Ovary (tissue), 9 donors: ENCODE results near the gene EXD3. TPM values are rescaled to one million over a fixed set of nuclear protein-coding genes. Genes with fewer than 3 reads are reported as not detected.

Experiments
- DNase-seq, 5 donors: peaks; one replicate each; pipeline ENCODE4 v3.0.0-alpha.2; 2019 to 2020
- H3K27ac ChIP-seq, 2 donors: fragments of 200-600 bp; one replicate each; pipeline versions ENCODE4 v1.5.1 to v1.8.0; 2019 to 2022
- H3K27me3 ChIP-seq: fragments of 200-600 bp; one replicate; pipeline ENCODE4 v1.8.0; 2022
- H3K36me3 ChIP-seq: fragments of 200-600 bp; sonication (generic); one replicate; pipeline ENCODE4 v1.5.1; 2019
- H3K4me1 ChIP-seq: one replicate; pipeline ENCODE4 v1.8.1; 2013; ENCODE audit warnings: mild to moderate bottlenecking, moderate library complexity; ENCODE audit not compliant: insufficient read depth
- H3K4me3 ChIP-seq: fragments of 200-600 bp; sonication (generic); one replicate; pipeline ENCODE4 v1.5.1; 2017
- H3K9me3 ChIP-seq, 2 donors: fragments of 200-600 bp in 1 of 2; sonication (generic) in 1 of 2; one replicate each; pipeline versions ENCODE4 v1.5.1 to v1.8.1; 2013 to 2019; ENCODE audit warnings: mild to moderate bottlenecking in 1 of 2, moderate library complexity in 1 of 2
- CTCF ChIP-seq, 3 donors: fragments of 450-650 bp in 2 of 3; fragments of 200-600 bp in 1 of 3; IDR thresholded peaks; one replicate each; pipeline versions ENCODE4 v1.5.1 to v1.8.0; 2016 to 2022; ENCODE audit warnings: antibody characterized with exemption in 3 of 3, mild to moderate bottlenecking in 1 of 3
- EP300 ChIP-seq: sonication (generic); formaldehyde crosslinking; IDR thresholded peaks from one replicate; pipeline ENCODE4 v1.6.1; 2017; ENCODE audit warnings: antibody characterized with exemption
- POLR2A ChIP-seq: fragments of 450-650 bp; IDR thresholded peaks from one replicate; pipeline ENCODE4 v1.6.1; 2017; ENCODE audit warnings: antibody characterized with exemption, mild to moderate bottlenecking, moderate library complexity
- WGBS, 3 donors: extraction: QIAGEN DNeasy Blood & Tissue Kit in 1 of 3; methylation state at CpG; one replicate each; pipeline versions ENCODE4 v1.1.5 to v1.1.7; 2013 to 2017; 5-methylcytosine and 5-hydroxymethylcytosine counted together
- intact Hi-C, 4 donors: fragments of 100-400 bp; cut with DNase I; formaldehyde crosslinking; loops; one replicate each; pipeline versions ENCODE4 v1.11.0 to v1.15.1; 2022 to 2023
- polyA plus RNA-seq, 2 donors: library from polyadenylated mRNA; stranded (reverse); fragments of 200-250 nt in 1 of 2; fragments of 350-450 nt in 1 of 2; fragmentation: Illumina TruSeq in 1 of 2; extraction: RNeasy Lipid Tissue Mini Kit (QIAGEN cat#74804) in 1 of 2; gene quantifications; one replicate each; pipeline ENCODE4 v1.2.3, GENCODE V29; 2013 to 2014
- total RNA-seq, 7 donors: library from RNA; depleted of rRNA in 2 of 7; stranded (reverse); fragments of >200 nt in 2 of 7; fragmentation: NEBNext Ultra II Directional in 3 of 7; extraction: Animal tissue kit (Norgen Biotek cat#: 25700) in 3 of 7; gene quantifications; one replicate each; pipeline versions ENCODE4 v1.1.0 to v1.2.4, GENCODE V29; 2016 to 2023
- donor health status: DM: no; HTN: no; CAD: no; lungs with moderate emphysema.
- donor health status: DM: no; HTN: no; CAD: no.
- donor health status: Bipolar disorder and iron deficiency.
- donor health status: DM: yes; HTN: yes; CAD: no.
- donor health status: DM: no; HTN: no; CAD: no.
- donor health status: DM: yes; HTN: yes; CAD: no.

EXD3 gene
- total and polyA plus RNA-seq, 9 donors = 1.0 to 30.6 (median 23.4) TPM

GRCh38 chr9:137316012-137316981 is 106.7 kb downstream of the EXD3 start:
- DNase-seq = peak; percentile 39 to 75 (median 66)

GRCh38 chr9:137315581-137316011 is 107.4 kb downstream of the EXD3 start:
- H3K27me3 ChIP-seq = no peaks in the 10 kb centered on the region
- no peaks in the 10 kb centered on the region for H3K9me3 ChIP-seq
- H3K4me3 ChIP-seq = no peak overlapping the region

More at GRCh38 chr9:137316012-137316981, 106.7 kb downstream of the EXD3 start:
- TF ChIP-seq EP300 = no peak
- no peak for TF ChIP-seq CTCF (IDR thresholded peaks at IDR 0.05)
- TF ChIP-seq POLR2A = no peak
- no peaks in the 10 kb centered on the region for H3K36me3 ChIP-seq
- H3K27ac ChIP-seq = no peak overlapping the region
- H3K4me1 ChIP-seq = peaks cover 5% of the 10 kb centered on the region
- intact Hi-C loops = no loop called here
- H3K9me3 ChIP-seq = no peaks in the 10 kb centered on the region
- H3K4me3 ChIP-seq = no peak overlapping the region
- H3K27me3 ChIP-seq = no peaks in the 10 kb centered on the region
- WGBS, 3 donors = 4 to 6% (median 6%) methylated on average over 50 to 79 of the region's 83 CpGs

GRCh38 chr9:137314561-137315560 is 108.1 kb downstream of the EXD3 start:
- TF ChIP-seq CTCF (IDR thresholded peaks at IDR 0.05) (no peak), POLR2A (no peak), EP300 (no peak)
- intact Hi-C loops = no loop called here
- WGBS, 3 donors = 55 to 65% (median 57%) methylated on average over 40 to 42 of the region's 42 CpGs

More at GRCh38 chr9:137315581-137316011, 107.4 kb downstream of the EXD3 start:
- peaks cover 5% of the 10 kb centered on the region for H3K4me1 ChIP-seq
- WGBS, 3 donors = 8 to 16% (median 15%) methylated on average over 12 to 18 of the region's 18 CpGs
- TF ChIP-seq POLR2A (no peak), EP300 (no peak), CTCF (IDR thresholded peaks at IDR 0.05) (no peak)
- no peak overlapping the region for H3K27ac ChIP-seq
- DNase-seq = peak in 1 of 5 donors; percentile 7
- H3K36me3 ChIP-seq = no peaks in the 10 kb centered on the region
- intact Hi-C loops = no loop called here

More at GRCh38 chr9:137314561-137315560, 108.1 kb downstream of the EXD3 start:
- H3K4me1 ChIP-seq = peaks cover 5% of the 10 kb centered on the region
- H3K9me3 ChIP-seq = no peaks in the 10 kb centered on the region
- no peaks in the 10 kb centered on the region for H3K27me3 ChIP-seq
- H3K36me3 ChIP-seq = no peaks in the 10 kb centered on the region
- no peak overlapping the region for H3K27ac ChIP-seq
- DNase-seq = peak; percentile 9 to 38 (median 26)
- H3K4me3 ChIP-seq = no peak overlapping the region
